ENCODE results near the gene USP31.

The USP31 gene

DNA sequence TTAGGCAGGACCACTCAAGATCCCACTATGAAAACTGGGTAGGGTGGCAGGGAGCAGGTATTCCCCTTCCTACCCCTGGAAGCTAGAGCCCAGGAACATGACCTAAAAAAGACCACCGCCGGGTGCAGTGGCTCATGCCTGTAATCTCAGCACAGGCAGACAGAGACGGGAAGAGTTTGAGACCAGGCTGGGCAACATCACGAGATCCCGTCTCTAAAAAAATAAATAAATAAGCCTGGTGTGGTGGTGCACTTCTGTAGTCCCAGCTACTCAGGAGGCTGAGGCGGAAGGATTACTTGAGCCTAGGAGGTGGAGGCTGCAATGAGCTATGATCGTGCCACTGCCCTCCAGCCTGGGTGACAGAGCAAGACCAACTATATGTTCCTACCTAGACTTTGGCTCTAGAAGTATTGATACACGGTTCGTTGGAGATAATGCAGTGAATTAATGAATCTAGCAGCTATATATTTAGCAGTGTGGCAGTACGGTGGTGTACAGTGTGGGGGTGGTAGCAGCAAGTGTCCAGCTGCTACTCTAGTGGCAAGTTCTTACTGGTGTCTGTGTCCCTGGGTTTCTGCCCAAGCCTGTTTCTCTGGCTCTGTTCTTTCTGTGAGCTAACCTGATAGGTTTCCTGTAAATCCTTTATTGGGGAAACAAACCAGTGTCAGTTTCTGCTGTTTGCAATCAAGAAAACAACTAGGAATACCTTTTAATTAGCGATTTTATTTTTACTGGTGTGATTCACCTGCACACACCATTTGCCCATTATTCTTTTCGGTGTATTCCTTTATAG lies 3.3 kb upstream of the USP31 start:
- no peak for TF ChIP-seq NFIC (IDR thresholded peaks at IDR 0.05)
- no peak for TF ChIP-seq FOXM1 (IDR thresholded peaks at IDR 0.05; ENCODE audit: borderline replicate concordance, low read depth)
- TF ChIP-seq TEAD4 (IDR thresholded peaks at IDR 0.05) = no peak
- TF ChIP-seq TCF12 (IDR thresholded peaks at IDR 0.05; ENCODE audit: low read depth) = no peak
- TF ChIP-seq, protein P1, sequence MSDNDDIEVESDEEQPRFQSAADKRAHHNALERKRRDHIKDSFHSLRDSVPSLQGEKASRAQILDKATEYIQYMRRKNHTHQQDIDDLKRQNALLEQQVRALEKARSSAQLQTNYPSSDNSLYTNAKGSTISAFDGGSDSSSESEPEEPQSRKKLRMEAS (IDR thresholded peaks at IDR 0.05) = no peak
- no peak for TF ChIP-seq EP300 (IDR thresholded peaks at IDR 0.05; ENCODE audit: borderline replicate concordance)
- no peak for TF ChIP-seq TAF1 (IDR thresholded peaks at IDR 0.05; ENCODE audit: low read depth)
- TF ChIP-seq EGR1 (IDR thresholded peaks at IDR 0.05) = no peak
- no peak for TF ChIP-seq CREB1 (IDR thresholded peaks at IDR 0.05; ENCODE audit: low read depth)
- no peak for TF ChIP-seq YY1 (IDR thresholded peaks at IDR 0.05; ENCODE audit: low read depth)
- TF ChIP-seq RAD21 (IDR thresholded peaks at IDR 0.05; ENCODE audit: low read depth) = no peak
- no peak for TF ChIP-seq CEBPB (IDR thresholded peaks at IDR 0.05)
- no peak for TF ChIP-seq ZBTB7A (IDR thresholded peaks at IDR 0.05; ENCODE audit: low read depth)
- TF ChIP-seq, protein P2, sequence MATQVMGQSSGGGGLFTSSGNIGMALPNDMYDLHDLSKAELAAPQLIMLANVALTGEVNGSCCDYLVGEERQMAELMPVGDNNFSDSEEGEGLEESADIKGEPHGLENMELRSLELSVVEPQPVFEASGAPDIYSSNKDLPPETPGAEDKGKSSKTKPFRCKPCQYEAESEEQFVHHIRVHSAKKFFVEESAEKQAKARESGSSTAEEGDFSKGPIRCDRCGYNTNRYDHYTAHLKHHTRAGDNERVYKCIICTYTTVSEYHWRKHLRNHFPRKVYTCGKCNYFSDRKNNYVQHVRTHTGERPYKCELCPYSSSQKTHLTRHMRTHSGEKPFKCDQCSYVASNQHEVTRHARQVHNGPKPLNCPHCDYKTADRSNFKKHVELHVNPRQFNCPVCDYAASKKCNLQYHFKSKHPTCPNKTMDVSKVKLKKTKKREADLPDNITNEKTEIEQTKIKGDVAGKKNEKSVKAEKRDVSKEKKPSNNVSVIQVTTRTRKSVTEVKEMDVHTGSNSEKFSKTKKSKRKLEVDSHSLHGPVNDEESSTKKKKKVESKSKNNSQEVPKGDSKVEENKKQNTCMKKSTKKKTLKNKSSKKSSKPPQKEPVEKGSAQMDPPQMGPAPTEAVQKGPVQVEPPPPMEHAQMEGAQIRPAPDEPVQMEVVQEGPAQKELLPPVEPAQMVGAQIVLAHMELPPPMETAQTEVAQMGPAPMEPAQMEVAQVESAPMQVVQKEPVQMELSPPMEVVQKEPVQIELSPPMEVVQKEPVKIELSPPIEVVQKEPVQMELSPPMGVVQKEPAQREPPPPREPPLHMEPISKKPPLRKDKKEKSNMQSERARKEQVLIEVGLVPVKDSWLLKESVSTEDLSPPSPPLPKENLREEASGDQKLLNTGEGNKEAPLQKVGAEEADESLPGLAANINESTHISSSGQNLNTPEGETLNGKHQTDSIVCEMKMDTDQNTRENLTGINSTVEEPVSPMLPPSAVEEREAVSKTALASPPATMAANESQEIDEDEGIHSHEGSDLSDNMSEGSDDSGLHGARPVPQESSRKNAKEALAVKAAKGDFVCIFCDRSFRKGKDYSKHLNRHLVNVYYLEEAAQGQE (IDR thresholded peaks at IDR 0.05; ENCODE audit: low read depth) = no peak
- TF ChIP-seq, protein P3, sequence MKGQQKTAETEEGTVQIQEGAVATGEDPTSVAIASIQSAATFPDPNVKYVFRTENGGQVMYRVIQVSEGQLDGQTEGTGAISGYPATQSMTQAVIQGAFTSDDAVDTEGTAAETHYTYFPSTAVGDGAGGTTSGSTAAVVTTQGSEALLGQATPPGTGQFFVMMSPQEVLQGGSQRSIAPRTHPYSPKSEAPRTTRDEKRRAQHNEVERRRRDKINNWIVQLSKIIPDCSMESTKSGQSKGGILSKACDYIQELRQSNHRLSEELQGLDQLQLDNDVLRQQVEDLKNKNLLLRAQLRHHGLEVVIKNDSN (IDR thresholded peaks at IDR 0.05) = no peak

DNA sequence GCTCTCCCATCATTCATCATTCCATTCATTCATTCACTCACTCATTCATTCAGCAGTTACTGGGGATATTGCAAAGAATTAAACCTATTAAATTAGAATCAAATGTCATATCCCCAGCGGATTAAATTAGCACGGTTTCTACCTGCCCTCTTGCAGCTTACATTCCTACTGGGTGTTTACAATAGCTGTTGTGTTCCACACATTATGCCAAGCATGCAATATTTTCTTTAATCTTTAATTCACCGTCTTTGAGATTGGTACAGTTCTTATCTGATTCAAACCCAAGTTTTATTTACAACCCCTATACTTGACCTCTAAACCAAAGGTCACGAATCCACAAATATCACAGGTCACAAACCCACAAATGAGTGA lies 727 bp upstream of the USP31 start:
- TF ChIP-seq ZBTB7A (IDR thresholded peaks at IDR 0.05; ENCODE audit: low read depth) (no peak), TAF1 (IDR thresholded peaks at IDR 0.05; ENCODE audit: low read depth) (no peak), FOXM1 (IDR thresholded peaks at IDR 0.05; ENCODE audit: borderline replicate concordance, low read depth) (no peak), EGR1 (IDR thresholded peaks at IDR 0.05) (no peak), CEBPB (IDR thresholded peaks at IDR 0.05) (no peak), RAD21 (IDR thresholded peaks at IDR 0.05; ENCODE audit: low read depth) (no peak), CREB1 (IDR thresholded peaks at IDR 0.05; ENCODE audit: low read depth) (no peak)
- TF ChIP-seq, protein P2 (IDR thresholded peaks at IDR 0.05; ENCODE audit: low read depth) = no peak

DNA sequence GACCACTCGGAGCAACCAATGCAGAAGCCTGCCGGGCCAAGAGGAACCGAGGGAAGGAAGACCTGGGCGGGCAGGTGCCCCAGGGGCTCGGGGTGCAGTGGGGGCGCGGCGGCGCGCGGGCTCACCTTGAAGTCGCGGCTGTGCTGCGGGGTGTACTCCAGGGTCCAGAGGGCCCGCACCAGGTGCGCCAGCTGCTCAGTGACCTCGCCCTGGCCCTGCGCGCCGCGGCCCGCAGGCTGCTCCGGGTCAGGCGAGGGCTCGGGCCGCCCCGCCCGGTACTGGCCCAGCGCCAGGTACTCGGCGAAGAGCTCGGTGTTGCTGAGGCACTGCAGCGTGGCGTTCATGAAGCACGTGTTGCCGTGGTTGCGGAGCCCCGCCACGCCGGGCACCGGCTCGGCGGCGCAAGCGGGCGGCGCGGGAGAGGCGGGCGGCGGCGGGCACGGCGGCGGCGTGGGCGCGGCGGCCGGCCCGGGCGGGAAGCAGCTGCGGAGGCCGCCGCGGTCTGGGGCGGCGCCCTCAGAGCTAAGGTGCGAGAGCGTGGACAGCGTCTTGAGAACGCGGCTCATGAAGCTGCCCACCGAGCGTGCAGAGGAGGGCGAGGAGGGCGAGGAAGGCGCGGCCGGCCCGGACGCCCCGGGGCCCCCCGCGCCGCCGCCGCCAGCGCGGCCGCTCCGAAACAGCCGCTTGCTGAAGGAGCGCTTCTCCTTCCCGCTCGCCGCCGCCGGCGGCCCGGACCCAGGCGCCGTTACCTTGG lies 562 bp downstream of the USP31 start:
- TF ChIP-seq RAD21 (IDR thresholded peaks at IDR 0.05; ENCODE audit: low read depth) = no peak
- no peak for TF ChIP-seq YY1 (IDR thresholded peaks at IDR 0.05; ENCODE audit: low read depth)
- TF ChIP-seq TAF1 (IDR thresholded peaks at IDR 0.05; ENCODE audit: low read depth) = no peak
- no peak for TF ChIP-seq TCF12 (IDR thresholded peaks at IDR 0.05; ENCODE audit: low read depth)
- peak; percentile 82 for TF ChIP-seq NFIC (IDR thresholded peaks at IDR 0.05)
- TF ChIP-seq, protein P1 (IDR thresholded peaks at IDR 0.05) = peak; percentile 84
- TF ChIP-seq, protein P3 (IDR thresholded peaks at IDR 0.05) = peak; percentile 44; the same call in 1 of the 2 replicates

DNA sequence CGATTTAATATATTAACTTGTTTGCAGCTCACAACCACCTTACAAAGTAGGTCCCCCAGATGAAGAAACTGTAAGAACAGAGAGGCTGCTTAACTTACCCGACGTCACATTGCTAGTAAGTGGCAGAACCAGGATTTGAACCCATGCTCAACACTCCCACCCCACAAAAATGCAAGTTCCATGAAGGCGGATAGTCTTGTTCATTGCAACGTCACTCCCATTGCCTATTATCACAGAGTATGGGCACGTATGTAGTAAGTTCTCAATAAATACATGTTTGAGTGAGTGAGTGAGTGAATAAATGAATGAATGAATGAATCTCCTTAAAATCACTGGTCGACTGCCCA lies 1.1 kb downstream of the USP31 start:
- TF ChIP-seq FOXM1 (IDR thresholded peaks at IDR 0.05; ENCODE audit: borderline replicate concordance, low read depth) (no peak), CEBPB (IDR thresholded peaks at IDR 0.05) (no peak), TAF1 (IDR thresholded peaks at IDR 0.05; ENCODE audit: low read depth) (no peak), ZBTB7A (IDR thresholded peaks at IDR 0.05; ENCODE audit: low read depth) (no peak), TEAD4 (IDR thresholded peaks at IDR 0.05) (no peak), CREB1 (IDR thresholded peaks at IDR 0.05; ENCODE audit: low read depth) (no peak), TCF12 (IDR thresholded peaks at IDR 0.05; ENCODE audit: low read depth) (no peak), EP300 (IDR thresholded peaks at IDR 0.05; ENCODE audit: borderline replicate concordance) (no peak), EGR1 (IDR thresholded peaks at IDR 0.05) (no peak), YY1 (IDR thresholded peaks at IDR 0.05; ENCODE audit: low read depth) (no peak), NFIC (IDR thresholded peaks at IDR 0.05) (no peak), RAD21 (IDR thresholded peaks at IDR 0.05; ENCODE audit: low read depth) (no peak)
- TF ChIP-seq, protein P1 (IDR thresholded peaks at IDR 0.05) = no peak
- TF ChIP-seq, protein P2 (IDR thresholded peaks at IDR 0.05; ENCODE audit: low read depth) = no peak
- TF ChIP-seq, protein P3 (IDR thresholded peaks at IDR 0.05) = no peak
